Ecto neural progenitor cell (in vitro differentiated cells): ENCODE results near the gene ATF1.
"Not testable (repeated sequence)": the region's sequence is repeated elsewhere in the genome, so short reads cannot be mapped to it uniquely, and the experiment has no call there.

Source experiments
- DNase-seq: peaks from one replicate; pipeline ENCODE4 v3.0.0-alpha.2; 2018; ENCODE audit warnings: low spot score

The ATF1 gene

GRCh38 chr12:50803230-50803875, 39.5 kb downstream of the ATF1 start:
- DNase-seq: no peak

DNA sequence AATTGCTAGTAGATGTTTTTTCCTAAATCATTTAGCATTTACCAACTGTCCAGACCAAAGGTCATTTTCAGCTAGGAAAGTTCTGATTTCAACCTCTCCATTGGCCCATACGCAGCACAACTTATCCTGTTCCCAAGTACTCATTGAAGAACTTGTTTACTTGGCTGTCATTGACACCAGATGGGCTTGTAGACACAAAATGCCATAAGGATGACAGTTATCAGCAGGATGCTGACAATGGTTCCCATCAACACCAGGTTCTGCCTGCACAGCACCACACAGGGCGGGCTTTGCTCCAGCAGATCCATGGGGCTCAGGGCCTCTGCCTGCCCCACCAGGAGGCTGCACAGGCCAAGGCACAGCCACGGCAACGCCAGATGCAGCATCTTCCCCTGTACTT, 42.3 kb downstream of the ATF1 start:
- no peak for DNase-seq

- not testable (repeated sequence) for DNase-seq
Observed at GRCh38 chr12:50809131-50809530, 45.2 kb downstream of the ATF1 start.

DNA sequence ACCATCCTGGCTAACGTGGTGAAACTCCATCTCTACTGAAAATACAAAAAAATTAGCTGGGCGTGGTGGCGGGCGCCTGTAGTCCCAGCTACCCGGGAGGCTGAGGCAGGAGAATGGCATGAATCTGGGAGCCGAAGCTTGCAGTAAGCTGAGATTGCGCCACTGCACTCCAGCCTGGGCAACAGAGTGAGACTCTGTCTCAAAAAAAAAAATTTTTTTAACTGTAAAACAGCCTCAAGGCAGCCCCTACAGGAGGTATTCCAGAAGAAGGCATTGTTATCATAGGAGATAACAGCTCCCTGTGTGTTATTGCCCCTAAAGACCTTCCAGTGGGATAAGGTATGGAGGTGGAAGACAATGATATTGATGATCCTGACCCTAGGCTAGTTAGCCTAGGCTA, 51.0 kb downstream of the ATF1 start:
- DNase-seq: not testable (repeated sequence)

DNA sequence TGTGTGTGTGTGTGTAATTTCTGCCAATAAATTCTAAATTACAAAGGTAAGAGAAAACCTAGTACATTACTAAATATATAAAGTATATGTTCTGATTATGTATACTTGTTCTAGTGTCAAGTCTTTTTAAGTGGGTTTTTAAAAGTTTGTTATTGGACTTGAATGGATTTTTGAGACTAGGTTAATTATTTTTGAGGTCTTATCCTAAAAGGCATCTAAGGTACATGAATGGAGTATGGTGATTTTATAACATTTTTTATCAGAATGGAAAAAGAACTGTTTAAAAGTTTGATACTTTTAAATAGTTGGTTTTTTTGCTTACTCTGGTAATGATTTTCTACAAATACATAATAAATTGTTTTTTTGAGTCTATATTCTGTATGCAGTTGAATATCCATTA, 56.3 kb downstream of the ATF1 start:
- no peak for DNase-seq

DNA sequence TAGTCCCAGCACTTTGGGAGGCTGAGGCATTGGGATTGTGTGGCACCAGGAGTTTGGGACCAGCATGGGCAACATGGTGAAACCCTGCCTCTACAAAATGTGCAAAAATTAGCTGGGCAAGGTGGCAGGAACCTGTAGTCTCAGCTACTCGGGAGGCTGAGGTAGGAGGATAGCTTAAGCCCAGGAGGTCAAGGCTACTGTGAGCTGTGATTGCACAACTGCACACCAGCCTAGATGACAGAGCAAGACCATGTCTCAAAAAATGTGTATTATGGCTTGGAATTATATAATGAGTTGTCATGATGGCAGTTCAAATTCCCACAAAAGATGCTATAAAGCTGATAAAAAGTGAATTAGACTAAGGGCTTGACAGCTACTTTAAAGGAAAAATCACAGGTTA, 58.2 kb downstream of the ATF1 start:
- no peak for DNase-seq

- not testable (repeated sequence) for DNase-seq
Observed at GRCh38 chr12:50823724-50824123, 59.8 kb downstream of the ATF1 start.

DNA sequence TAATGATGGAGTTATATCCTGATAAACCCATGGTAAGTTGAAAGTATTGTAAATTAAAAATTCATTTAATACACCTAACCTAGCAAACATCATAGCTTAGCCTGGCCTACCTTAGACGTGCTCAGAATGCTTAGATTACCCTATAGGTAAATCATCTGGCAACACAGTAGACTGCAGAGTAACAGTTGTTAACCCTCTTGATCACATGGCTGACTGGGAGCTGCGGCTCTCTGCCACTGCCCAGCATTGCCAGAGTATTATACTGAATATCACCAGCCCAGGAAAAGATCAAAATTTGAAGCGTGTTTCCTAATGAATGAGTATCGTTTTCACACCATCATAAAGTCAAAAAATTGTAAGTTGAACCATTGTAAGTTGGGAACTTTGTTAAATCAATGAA, 61.0 kb downstream of the ATF1 start:
- DNase-seq: no peak

GRCh38 chr12:50825372-50825838, 61.5 kb downstream of the ATF1 start:
- DNase-seq: no peak

GRCh38 chr12:50828121-50828520, 64.2 kb downstream of the ATF1 start:
- no peak for DNase-seq

DNA sequence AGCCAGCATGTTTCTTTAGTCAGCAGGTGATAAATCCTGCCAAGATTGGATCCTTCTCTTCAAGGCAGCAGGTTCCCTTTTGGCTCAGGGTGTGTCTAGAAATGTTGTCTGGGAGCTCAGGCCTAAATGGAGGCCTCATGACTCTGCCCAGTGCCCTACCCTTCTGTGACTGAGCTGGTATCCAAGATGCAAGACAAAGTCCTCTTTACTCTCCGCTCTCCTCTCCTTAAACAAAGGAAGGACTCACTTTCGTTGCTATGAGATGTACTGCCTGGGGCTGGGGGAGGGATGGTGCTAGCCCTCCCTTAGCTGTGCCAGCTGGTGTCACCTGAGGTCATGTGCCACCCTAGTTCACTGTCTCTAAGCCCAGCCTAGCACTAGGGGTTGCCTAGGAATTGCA, 65.0 kb downstream of the ATF1 start:
- DNase-seq: no peak

DNA sequence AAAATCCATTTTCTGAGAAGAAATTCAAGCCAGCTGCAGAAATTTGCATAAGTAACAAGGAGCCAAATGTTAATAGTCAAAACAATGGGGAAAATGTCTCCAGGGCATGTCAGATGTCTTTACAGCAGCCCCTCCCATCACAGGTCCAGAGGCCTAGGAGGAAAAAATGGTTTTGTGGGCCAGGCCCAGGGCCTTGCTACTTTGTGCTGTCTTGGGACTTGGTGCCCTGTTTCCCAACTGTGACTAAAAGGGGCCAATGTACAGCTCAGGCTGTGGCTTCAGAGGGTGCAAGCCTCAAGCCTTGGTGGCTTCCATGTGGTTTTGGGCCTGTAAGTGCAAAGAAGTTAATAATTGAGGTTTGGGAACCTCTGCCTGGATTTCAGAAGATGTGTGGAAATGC, 69.9 kb downstream of the ATF1 start:
- not testable (repeated sequence) for DNase-seq

DNA sequence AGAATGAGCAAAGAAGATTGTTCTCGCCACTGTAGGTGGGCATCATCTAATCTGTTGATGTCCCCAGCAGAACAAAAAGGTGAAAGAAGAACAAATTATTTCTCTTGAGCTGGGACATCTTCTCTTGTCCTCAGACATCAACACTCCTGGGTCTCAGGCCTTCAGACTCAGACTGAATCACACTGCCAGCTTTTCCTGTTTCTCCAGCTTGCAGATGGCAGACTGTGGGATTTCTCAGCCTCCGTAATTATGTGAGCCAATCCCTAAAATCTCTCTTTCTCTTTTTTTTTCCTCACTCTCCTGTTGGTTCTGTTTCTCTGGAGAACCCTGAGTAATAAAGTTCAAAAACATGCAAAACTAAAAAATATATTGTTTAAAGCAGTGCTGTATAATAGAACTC, 75.1 kb downstream of the ATF1 start:
- DNase-seq: no peak

GRCh38 chr12:50840809-50841487, 77.0 kb downstream of the ATF1 start:
- no peak for DNase-seq

GRCh38 chr12:50841716-50842531, 78.0 kb downstream of the ATF1 start:
- DNase-seq: no peak

GRCh38 chr12:50842637-50843493, 79.0 kb downstream of the ATF1 start, which contains the start of gene TMPRSS12:
TSS of gene TMPRSS12 (plus strand) at chr12:50842926. CDS start at chr12:50842965, 39 bp downstream.
- DNase-seq: peak; percentile 81

DNA sequence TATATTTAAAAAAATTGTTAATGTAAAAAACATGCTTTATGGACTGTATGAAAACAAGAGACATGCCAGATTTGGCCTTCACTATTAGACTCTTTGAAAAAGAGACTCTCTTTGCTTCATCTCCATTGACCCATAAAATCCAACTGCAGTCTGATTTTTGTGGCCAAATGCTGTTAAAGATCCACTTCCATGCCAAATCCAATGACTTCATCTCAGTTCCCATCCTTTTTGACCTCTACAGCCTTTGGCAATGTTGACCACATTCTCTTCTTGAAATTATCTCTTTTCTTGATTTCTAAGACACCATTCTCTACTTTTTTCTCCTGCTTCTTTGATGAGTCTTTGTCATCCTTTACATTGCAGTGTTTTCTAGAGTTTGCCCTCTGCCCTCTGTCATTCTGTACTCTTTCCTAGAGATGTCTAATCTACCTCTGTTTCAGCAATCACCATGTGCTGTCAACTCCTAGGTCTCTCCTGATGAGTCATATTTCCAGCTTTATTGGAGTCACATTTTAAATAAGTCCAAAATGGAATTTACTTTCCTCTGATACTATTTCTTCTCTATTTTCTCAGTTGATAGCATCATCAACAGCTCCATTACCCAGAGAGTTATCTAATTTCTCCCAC, 81.2 kb downstream of the ATF1 start:
- DNase-seq: no peak

DNA sequence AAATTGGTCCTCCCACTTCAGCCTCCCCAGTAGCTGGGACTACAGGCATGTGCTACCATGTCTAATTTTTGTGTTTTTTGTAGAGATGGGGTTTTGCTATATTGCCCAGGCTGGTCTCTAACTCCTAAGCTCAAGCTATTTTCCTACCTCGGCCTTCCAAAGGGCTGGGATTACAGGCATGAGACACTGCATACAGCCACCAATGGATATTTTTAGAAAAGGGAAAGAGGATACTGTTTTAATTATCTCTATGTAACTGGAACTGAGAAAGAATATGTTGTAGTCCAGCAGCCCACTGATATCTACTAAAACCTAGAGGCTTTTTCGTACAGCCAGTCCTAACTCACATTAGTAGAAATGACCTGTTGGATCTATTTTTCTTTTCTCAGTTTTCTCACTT, 85.1 kb downstream of the ATF1 start:
- DNase-seq: no peak

- DNase-seq: not testable (repeated sequence)
Observed at GRCh38 chr12:50855218-50855617, 91.3 kb downstream of the ATF1 start.

DNA sequence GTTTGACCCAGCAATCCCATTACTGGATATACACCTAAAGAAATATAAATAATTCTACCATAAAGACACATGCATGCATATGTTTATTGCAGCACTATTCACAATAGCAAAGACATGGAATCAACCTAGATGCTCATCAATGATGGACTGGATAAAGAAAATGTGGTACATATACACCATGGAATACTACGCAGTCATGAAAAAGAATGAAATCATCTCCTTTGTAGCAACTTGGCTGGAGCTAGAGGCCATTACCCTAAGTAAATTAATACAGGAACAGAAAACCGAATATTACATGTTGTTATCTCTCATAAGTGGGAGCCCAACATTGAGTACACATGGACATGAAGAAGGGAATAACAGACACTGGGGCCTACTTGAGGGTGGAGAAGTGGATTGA, 91.8 kb downstream of the ATF1 start:
- not testable (repeated sequence) for DNase-seq

- DNase-seq: no peak
Observed at GRCh38 chr12:50859621-50860310, 95.9 kb downstream of the ATF1 start.
